Esophagus muscularis mucosa (tissue), 4 donors: ENCODE measurements around the gene PRPH. TPM values are rescaled to one million over a fixed set of nuclear protein-coding genes. Genes with fewer than 3 reads are reported as not detected.
"Not testable (repeated sequence)": the region's sequence is repeated elsewhere in the genome, so short reads cannot be mapped to it uniquely, and the experiment has no call there.

Experiments used
- DNase-seq: peaks from one replicate; pipeline ENCODE4 v3.0.0-alpha.2; 2017; ENCODE audit errors: extremely low spot score
- H3K27ac ChIP-seq, 4 donors: fragments of 200-600 bp; sonication (generic); replicated peaks in 1 of 4; 1 replicate in 3 of 4; 2 replicates in 1 of 4; pipeline ENCODE4 v1.5.1; 2016 to 2019; ENCODE audit warnings: mild to moderate bottlenecking in 1 of 4
- H3K27me3 ChIP-seq, 4 donors: fragments of 200-600 bp; sonication (generic); one replicate each; pipeline versions ENCODE4 v1.5.1 to v1.6.0; 2016 to 2019
- H3K36me3 ChIP-seq, 4 donors: fragments of 200-600 bp; sonication (generic); one replicate each; pipeline ENCODE4 v1.5.1; 2016 to 2019
- H3K4me1 ChIP-seq, 4 donors: fragments of 200-600 bp; sonication (generic); one replicate each; pipeline ENCODE4 v1.5.1; 2016 to 2019
- H3K4me3 ChIP-seq, 4 donors: fragments of 200-600 bp; sonication (generic); 1 replicate in 2 of 4; 2 replicates in 2 of 4; pipeline ENCODE4 v1.5.1; 2016 to 2019; ENCODE audit warnings: mild to moderate bottlenecking in 4 of 4, moderate library complexity in 1 of 4
- H3K9me3 ChIP-seq, 4 donors: fragments of 200-600 bp; sonication (generic); 1 replicate in 3 of 4; 2 replicates in 1 of 4; pipeline ENCODE4 v1.5.1; 2016 to 2019
- EP300 ChIP-seq: sonication (generic); formaldehyde crosslinking; IDR thresholded peaks from one replicate; pipeline ENCODE4 v1.6.1; 2017; ENCODE audit warnings: antibody characterized with exemption
- POLR2A ChIP-seq: fragments of 450-650 bp; IDR thresholded peaks from one replicate; pipeline ENCODE4 v1.6.1; 2017; ENCODE audit warnings: antibody characterized with exemption, moderate library complexity, mild to moderate bottlenecking, low read depth
- POLR2AphosphoS5 ChIP-seq, 2 donors: sonication (generic); formaldehyde crosslinking; IDR thresholded peaks; one replicate each; pipeline ENCODE4 v1.6.1; 2017; ENCODE audit warnings: antibody characterized with exemption in 2 of 2
- WGBS: methylation state at CpG from one replicate; pipeline ENCODE4 v1.1.5; 2018; 5-methylcytosine and 5-hydroxymethylcytosine counted together
- intact Hi-C: fragments of 100-400 bp; cut with DNase I; formaldehyde crosslinking; loops from one replicate; pipeline ENCODE4 v1.15.1; 2023
- total RNA-seq, 4 donors: library from RNA; depleted of rRNA; stranded (reverse); fragments of >200 nt; gene quantifications; one replicate each; pipeline versions ENCODE4 v1.1.0 to v1.2.1, GENCODE V29; 2016
- TF ChIP-seq, protein P1 (sequence below), 3 experiments: fragments of 200-600 bp in 2 of 3; fragments of 450-650 bp in 1 of 3; sonication (generic) in 2 of 3; IDR thresholded peaks; one replicate each; pipeline ENCODE4 v1.5.1; 2017 to 2019; ENCODE audit warnings: antibody characterized with exemption in 3 of 3, mild to moderate bottlenecking in 2 of 3, moderate library complexity in 1 of 3

Gene PRPH
- total RNA-seq, 4 donors from 2014 or later = 9.9 to 24.5 (median 10.4) TPM

DNA sequence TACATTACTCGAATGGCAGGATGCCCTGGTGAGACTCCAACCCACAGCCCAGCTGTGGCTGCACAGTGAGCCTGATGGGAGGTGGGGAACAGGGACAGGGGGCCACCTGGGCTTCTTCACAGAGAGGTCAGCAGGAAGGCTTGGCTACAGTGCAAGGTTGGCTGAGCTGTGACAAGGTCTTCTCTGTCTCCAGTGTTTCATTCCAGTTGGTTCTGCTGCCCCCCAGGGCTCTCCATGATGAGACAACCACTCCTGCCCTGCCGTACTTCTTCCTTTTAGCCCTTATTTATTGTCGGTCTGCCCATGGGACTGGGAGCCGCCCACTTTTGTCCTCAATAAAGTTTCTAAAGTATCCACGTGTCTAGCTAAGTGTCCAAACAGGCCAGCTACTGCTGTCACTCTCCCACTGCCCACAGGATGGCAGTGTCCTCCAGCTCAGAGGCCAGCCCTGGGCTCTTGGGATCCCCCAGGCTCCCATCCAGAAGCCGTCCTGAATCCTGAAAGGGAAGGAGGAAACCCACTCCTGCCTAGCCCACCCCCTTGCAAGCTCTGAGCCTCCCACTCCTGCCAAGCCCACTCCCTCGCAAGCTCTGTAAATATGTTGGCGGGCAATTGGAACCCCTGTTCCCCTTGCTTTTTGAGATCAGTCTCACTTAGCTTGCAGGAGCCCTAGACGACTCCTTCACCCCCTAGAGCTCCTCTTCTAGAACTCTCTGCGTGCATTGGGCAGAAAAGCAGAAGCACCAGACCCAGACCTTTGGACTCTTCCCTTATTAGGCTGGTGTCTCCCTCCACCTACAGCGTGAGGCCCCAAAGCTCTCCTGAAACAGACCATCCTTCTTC, 36.7 kb downstream of the PRPH start:
- peaks cover 9 to 77% (median 43%) of the 10 kb centered on the region in 4 donors for H3K27me3 ChIP-seq
- H3K4me3 ChIP-seq = no peak overlapping the region
- TF ChIP-seq POLR2A (no peak), EP300 (no peak), POLR2AphosphoS5 (IDR thresholded peaks at IDR 0.05) (no peak)
- TF ChIP-seq, protein P1, sequence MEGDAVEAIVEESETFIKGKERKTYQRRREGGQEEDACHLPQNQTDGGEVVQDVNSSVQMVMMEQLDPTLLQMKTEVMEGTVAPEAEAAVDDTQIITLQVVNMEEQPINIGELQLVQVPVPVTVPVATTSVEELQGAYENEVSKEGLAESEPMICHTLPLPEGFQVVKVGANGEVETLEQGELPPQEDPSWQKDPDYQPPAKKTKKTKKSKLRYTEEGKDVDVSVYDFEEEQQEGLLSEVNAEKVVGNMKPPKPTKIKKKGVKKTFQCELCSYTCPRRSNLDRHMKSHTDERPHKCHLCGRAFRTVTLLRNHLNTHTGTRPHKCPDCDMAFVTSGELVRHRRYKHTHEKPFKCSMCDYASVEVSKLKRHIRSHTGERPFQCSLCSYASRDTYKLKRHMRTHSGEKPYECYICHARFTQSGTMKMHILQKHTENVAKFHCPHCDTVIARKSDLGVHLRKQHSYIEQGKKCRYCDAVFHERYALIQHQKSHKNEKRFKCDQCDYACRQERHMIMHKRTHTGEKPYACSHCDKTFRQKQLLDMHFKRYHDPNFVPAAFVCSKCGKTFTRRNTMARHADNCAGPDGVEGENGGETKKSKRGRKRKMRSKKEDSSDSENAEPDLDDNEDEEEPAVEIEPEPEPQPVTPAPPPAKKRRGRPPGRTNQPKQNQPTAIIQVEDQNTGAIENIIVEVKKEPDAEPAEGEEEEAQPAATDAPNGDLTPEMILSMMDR (IDR thresholded peaks at IDR 0.05) = peak; percentile 64 to 74 (median 72)
- H3K36me3 ChIP-seq = no peaks in the 10 kb centered on the region
- H3K9me3 ChIP-seq = no peaks in the 10 kb centered on the region
- H3K4me1 ChIP-seq = peaks cover 7 to 32% (median 20%) of the 10 kb centered on the region in 4 donors
- intact Hi-C loops = no loop called here
- peak; percentile 86 for DNase-seq
- 42% methylated on average over 10 of the region's 11 CpGs for WGBS
- H3K27ac ChIP-seq = no peak overlapping the region

DNA sequence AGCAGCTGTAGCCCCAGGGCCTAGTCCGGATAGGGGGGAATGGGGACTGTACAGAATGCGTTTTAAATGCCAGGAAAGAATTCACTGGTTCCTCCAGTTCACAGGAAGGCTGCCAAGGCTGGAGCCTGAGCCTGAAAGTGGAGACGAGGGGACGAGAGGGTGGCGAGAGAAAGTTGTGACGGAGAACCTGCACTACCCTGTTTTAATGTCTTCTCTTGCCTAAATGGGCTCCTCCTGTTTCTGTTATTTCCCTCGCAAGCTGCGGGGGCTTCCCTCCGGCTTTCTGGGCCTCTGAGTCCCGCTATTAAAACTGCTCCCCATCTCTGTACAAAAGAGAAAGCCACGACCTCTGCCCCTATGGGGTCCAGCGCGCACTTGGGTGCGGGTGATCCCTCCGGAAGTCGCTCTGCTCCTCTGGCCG, 37.5 kb downstream of the PRPH start:
- Histone ChIP-seq H3K27ac (no peak overlapping the region), H3K27me3 (peaks cover 10 to 85% (median 46%) of the 10 kb centered on the region in 4 donors), H3K4me3 (no peak overlapping the region), H3K9me3 (no peaks in the 10 kb centered on the region), H3K4me1 (peaks cover 7 to 41% (median 28%) of the 10 kb centered on the region in 4 donors), H3K36me3 (no peaks in the 10 kb centered on the region)
- no peak for DNase-seq
- intact Hi-C loops = no loop called here
- 75% methylated on average over 11 of the region's 17 CpGs for WGBS
- TF ChIP-seq POLR2AphosphoS5 (IDR thresholded peaks at IDR 0.05) = no peak
- no peak for TF ChIP-seq EP300
- TF ChIP-seq, protein P1 (IDR thresholded peaks at IDR 0.05) = no peak
- TF ChIP-seq POLR2A = no peak

DNA sequence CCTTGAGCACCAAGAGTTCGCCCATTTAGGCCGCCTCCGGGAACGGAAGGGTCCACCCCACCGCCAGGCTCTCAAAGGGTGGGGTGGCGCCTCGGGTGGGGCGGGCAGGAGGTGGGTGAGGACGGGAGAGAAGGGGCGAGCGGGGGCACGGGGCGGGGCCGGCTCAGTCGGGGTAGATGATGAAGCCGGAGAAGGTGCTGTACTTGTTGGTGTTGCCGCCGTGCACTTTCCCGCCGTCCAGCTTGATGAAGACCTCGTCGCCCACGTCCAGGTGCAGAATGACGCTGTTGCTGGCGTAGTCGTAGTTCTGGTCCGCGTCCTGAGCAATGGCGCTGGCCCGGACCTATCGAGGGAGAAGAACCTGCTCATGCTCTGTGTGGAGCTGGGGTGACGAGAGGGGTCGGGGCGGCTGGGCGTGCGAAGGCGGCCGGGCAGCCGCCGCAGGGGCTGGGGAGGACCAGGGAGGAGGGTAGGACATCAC, 38.0 kb downstream of the PRPH start:
- Histone ChIP-seq H3K4me3 (peak overlapping the region in 1 of 4 donors; percentile 29), H3K9me3 (no peaks in the 10 kb centered on the region), H3K4me1 (peaks cover 7 to 45% (median 30%) of the 10 kb centered on the region in 4 donors), H3K36me3 (no peaks in the 10 kb centered on the region), H3K27ac (no peak overlapping the region), H3K27me3 (peaks cover 10 to 90% (median 46%) of the 10 kb centered on the region in 4 donors)
- TF ChIP-seq, protein P1 (IDR thresholded peaks at IDR 0.05) = no peak
- no peak for TF ChIP-seq POLR2AphosphoS5 (IDR thresholded peaks at IDR 0.05)
- no peak for TF ChIP-seq EP300
- TF ChIP-seq POLR2A = no peak
- intact Hi-C loops = no loop called here
- 27% methylated on average over 11 of the region's 40 CpGs for WGBS
- DNase-seq = peak; percentile 83

DNA sequence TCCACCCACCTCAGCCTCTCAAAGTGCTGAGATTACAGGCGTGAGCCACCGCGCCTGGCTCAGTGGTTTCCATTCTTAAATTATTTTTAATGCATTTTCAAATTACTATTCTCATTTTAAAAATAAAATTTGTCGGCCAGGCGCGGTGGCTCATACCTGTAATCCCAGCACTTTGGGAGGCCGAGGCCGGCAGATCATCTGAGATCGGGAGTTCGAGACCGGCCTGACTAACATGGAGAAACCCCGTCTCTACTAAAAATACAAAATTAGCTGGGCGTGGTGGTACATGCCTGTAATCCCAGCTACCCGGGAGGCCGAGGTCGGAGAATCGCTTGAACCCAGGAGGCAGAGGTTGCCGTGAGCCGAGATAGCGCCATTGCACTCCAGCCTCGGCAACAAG, 38.8 kb downstream of the PRPH start:
- DNase-seq, H3K9me3 ChIP-seq, intact Hi-C loops, H3K36me3 ChIP-seq, H3K27ac ChIP-seq, H3K4me3 ChIP-seq: not testable (repeated sequence)
- WGBS = 61% methylated on average over 21 of the region's 21 CpGs
- H3K4me1 ChIP-seq = peaks cover 7 to 46% (median 30%) of the 10 kb centered on the region in 4 donors
- H3K27me3 ChIP-seq = peaks cover 10 to 99% (median 46%) of the 10 kb centered on the region in 4 donors

DNA sequence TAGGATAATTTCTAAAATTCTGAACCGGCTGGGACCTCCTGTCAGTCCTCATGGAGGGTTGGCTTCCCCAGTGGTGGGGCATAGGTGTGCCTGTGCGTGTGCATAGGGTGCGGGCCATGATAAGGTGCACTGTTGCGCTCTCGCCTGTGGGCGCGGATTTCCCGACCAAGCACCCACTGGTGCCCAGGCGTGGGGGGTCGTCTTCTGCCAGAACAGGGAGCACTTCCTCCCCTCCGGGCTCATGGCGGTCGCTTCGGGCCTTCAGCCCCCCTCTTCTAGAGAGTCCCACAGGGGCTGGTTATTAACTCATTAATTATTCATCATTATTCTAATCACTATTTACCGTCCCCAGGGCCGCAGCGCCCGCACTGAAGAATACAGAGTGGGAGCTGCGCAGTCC, 39.3 kb downstream of the PRPH start:
- H3K4me1 ChIP-seq = peaks cover 7 to 46% (median 30%) of the 10 kb centered on the region in 4 donors
- no peaks in the 10 kb centered on the region for H3K9me3 ChIP-seq
- intact Hi-C loops = no loop called here
- H3K36me3 ChIP-seq = no peaks in the 10 kb centered on the region
- TF ChIP-seq, protein P1 (IDR thresholded peaks at IDR 0.05) = no peak
- TF ChIP-seq POLR2AphosphoS5 (IDR thresholded peaks at IDR 0.05) (no peak), EP300 (no peak), POLR2A (no peak)
- no peak overlapping the region for H3K4me3 ChIP-seq
- H3K27me3 ChIP-seq = peaks cover 10 to 99% (median 46%) of the 10 kb centered on the region in 4 donors
- DNase-seq = no peak
- H3K27ac ChIP-seq = no peak overlapping the region
- WGBS = 67% methylated on average over 18 of the region's 19 CpGs
